AG09309 (cell line): ENCODE results near the gene JAZF1.

Source experiments
- DNase-seq: peaks from one replicate; pipeline ENCODE4 v3.0.0-alpha.2; 2010; ENCODE audit warnings: low read depth
- H3K4me3 ChIP-seq: 2 replicates; pipeline ENCODE4 v1.5.1; 2011; ENCODE audit warnings: mild to moderate bottlenecking, low read depth, low read length, moderate library complexity; ENCODE audit not compliant: control insufficient read depth
- TF ChIP-seq, protein P1 (sequence below): IDR thresholded peaks from 2 replicates; pipeline ENCODE4 v1.5.1; 2011; ENCODE audit warnings: mild to moderate bottlenecking, low read depth, low read length, inconsistent platforms; ENCODE audit not compliant: insufficient read depth, control insufficient read depth; ENCODE audit errors: missing control alignments

Gene JAZF1

DNA sequence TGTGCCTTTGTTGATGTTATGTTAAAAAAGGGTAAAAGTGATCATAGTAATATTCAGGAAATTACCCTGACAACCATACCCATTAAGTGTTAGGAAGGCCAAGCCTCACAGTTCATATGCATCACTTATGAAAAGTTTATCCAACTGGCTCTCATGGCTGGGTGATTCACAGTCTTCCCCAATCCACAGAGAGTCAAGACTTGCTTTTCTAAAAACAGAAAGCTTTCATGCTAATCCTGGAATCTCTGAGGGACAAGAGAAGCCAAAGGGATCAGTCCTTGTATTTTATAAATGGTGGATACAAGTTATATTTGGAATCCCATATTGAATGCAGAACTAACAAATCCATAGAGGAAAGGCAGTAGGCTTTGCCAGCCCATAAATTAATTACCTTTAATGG, 218.3 kb downstream of the JAZF1 start:
- no peak for DNase-seq
- TF ChIP-seq, protein P1, sequence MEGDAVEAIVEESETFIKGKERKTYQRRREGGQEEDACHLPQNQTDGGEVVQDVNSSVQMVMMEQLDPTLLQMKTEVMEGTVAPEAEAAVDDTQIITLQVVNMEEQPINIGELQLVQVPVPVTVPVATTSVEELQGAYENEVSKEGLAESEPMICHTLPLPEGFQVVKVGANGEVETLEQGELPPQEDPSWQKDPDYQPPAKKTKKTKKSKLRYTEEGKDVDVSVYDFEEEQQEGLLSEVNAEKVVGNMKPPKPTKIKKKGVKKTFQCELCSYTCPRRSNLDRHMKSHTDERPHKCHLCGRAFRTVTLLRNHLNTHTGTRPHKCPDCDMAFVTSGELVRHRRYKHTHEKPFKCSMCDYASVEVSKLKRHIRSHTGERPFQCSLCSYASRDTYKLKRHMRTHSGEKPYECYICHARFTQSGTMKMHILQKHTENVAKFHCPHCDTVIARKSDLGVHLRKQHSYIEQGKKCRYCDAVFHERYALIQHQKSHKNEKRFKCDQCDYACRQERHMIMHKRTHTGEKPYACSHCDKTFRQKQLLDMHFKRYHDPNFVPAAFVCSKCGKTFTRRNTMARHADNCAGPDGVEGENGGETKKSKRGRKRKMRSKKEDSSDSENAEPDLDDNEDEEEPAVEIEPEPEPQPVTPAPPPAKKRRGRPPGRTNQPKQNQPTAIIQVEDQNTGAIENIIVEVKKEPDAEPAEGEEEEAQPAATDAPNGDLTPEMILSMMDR, result no peak

DNA sequence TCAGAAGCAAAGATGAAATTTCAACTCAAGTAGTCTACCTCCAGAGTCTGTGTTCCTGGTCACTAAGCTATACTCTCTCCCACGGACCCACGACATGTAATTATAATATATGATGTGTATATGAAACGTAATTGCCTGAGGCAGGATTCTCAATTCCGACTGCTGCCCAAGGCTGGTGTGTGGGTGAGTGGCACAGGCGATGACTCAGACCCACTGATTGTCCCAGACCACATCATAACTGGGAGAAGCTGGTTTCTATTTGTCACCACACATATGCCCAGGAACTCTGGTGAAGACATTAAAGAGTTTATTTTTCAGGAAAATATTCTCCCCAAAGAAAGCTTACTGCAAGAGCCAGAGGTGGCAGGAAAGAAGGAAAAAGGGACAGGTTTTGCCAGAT, 219.3 kb downstream of the JAZF1 start:
- TF ChIP-seq, protein P1, result no peak
- DNase-seq, result peak; percentile 35
- H3K4me3 ChIP-seq, result no peak overlapping the region

More for the DNA sequence above, 218.3 kb downstream of the JAZF1 start:
- H3K4me3 ChIP-seq, result no peak overlapping the region

DNA sequence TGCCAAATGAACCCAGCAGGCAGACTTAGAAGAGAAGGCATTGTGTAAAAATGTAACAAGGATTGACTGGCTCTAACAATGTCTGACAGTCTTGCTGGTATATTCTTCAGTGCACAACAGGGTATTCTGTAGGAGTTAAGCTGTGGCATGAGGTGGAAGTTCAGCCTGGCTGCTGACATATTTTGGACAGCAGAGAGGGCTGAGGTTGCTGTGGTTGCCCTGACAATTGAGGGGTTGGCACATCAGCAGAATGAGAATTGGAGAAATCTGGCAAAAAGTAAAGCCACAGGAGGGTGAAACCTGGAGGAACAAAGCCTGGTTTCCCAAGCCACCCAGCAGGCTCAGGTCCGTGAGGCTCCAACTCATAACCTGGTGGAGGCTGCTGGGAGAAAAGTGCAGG, 220.2 kb downstream of the JAZF1 start:
- H3K4me3 ChIP-seq, result no peak overlapping the region
- TF ChIP-seq, protein P1, result no peak
- no peak for DNase-seq

DNA sequence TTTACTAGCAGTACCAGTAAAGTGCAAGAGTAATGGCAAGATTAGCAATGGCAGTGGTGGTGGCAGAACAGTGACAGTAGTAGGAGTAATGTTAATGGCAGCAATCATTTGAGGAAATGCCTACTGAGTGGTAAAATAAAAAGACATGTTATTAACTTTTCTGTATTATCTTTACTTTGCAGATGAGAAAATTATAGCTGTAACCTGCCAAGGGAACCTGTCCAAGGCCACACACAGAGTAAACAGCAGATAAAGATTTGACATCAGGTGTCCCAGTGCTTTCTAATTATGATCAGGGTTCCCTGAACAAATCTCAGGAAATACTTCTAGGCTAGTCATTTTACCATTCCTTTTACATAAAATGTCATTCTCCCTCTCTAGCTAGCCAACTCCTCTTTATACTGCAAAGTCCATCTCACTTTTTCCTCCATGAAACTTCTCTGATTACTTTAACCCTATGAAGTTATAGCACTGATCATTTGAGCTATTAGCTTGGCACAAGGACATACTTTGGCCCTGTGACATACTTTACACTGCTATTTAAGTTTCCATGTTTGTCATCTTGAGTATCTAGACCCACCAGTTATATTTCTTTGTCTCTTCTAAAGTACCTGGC, 221.6 kb downstream of the JAZF1 start:
- no peak for DNase-seq
- TF ChIP-seq, protein P1, result no peak
- H3K4me3 ChIP-seq, result no peak overlapping the region

DNA sequence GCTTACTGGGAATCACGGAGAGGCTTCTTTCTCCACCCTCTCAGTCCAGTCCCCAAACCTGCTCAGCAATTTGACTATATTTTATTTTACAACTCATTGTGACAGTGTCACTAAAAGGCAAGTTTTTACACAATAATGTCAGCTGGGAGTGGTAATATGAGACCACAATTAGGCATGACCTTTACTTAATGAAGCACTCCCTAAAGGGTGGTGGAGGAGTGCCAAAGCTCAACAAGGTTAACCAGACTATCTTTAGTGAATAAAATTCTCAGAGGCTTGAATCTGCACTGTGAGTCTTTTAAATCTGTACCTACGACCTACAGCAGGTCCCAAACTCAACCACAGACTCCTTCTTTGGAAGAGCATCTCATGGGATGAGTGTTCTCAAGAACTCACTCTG, 225.0 kb downstream of the JAZF1 start:
- H3K4me3 ChIP-seq, result no peak overlapping the region
- no peak for DNase-seq
- TF ChIP-seq, protein P1, result no peak

DNA sequence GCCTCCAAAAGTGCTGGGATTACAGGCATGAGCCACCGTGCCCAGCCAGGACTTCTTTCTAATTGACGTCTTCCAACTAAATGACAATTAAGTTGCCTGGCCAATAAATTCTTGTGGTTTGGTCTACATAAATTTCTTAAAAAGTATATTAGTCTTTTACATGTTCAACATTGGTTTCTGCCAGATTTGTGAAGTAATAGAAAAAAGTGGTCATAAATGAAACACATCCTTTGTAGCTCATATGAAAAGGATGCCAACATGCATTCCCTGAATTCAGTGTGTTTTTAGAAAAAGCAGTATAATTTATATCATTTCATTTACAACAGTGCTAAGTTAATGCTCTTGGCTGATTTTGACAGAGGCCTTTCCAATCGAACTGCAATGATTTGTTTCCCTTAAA, 225.6 kb downstream of the JAZF1 start:
- DNase-seq, result no peak
- TF ChIP-seq, protein P1, result no peak
- H3K4me3 ChIP-seq, result no peak overlapping the region
